ENCODE results near the gene MTHFD2L.

GRCh38 chr4:74325886-74326285 lies 168.0 kb downstream of the MTHFD2L start:
- TF ChIP-seq CTCF (IDR thresholded peaks at IDR 0.05; ENCODE audit: poor library complexity): no peak
- TF ChIP-seq EZH2phosphoT487 (IDR thresholded peaks at IDR 0.05; ENCODE audit: low read depth, severe bottlenecking, unreplicated experiment): no peak
